AG09319 (cell line): ENCODE results near the gene CRY2.

ENCODE experiments used
- DNase-seq: peaks from one replicate; pipeline ENCODE4 v3.0.0-alpha.2; 2010; ENCODE audit warnings: low read depth; ENCODE audit errors: extremely low read depth
- CTCF ChIP-seq: IDR thresholded peaks from 2 replicates; pipeline ENCODE4 v1.5.1; 2011; ENCODE audit warnings: low read depth, mild to moderate bottlenecking, inconsistent platforms, low read length, moderate library complexity

Gene CRY2

DNA sequence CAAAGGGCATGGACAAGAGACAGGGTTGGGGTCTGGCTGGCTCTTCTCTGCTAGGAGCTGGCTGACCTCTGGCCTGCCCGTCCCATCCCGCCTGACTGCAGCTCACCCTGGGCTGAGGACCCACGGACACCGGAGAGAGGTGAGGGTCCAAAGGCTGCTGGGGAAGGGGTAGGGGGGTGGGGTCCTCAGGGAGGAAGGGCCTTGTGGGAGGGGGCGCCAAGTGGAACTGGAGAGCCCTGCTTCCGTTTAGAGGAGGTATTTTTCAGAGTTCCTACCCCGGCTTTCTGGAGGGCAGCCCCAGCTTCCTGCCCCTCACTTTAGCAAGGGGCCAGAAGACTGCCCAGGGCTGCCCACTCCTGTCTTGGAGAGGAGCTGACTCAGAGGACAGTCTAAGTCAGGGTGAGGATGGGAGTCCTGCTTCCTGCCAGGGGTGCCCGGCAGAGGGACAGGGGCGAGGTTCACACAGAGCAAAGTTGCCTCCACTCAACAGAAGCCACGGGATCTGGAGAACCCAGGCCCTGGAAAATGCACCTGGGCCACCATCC is 82.3 kb downstream of the CRY2 start:
- no peak for DNase-seq
- no peak for TF ChIP-seq CTCF

DNA sequence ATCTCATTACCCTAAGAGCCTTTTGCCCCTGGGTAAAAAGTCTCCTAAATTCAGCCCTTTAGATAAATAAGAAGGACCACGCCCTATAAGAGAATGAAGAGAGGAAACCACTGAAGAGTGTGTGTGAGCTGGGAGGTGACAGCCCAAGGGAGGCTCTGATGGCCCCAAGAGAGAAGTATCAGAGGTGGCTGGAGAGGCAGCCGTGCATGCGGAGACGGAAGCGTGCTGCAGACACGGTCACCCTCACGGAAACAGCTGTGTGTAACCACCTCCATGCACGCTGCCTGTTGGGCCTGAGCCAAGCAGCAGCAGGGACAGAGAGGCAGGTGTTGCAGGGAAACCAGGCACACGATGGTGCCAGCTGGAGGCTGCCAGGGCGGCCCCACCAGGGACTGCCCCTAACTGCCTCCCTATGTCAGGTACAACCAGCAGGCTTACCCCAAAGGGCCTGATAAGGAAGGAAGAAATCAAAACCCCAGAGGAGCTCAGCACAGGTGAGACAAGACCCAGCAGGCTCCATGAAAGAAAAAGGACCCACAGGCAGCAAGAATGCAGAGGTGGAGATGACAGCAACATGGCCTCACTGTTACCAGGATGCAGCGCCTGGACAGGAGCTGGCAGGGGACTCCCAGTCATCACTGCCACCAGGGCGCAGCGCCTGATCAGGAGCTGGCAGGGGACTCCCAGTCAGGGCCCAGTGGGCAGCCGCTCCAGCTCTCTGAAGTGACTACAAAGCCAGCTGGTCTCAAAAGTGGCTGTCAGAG is 82.9 kb downstream of the CRY2 start:
- no peak for TF ChIP-seq CTCF
- DNase-seq, result no peak

DNA sequence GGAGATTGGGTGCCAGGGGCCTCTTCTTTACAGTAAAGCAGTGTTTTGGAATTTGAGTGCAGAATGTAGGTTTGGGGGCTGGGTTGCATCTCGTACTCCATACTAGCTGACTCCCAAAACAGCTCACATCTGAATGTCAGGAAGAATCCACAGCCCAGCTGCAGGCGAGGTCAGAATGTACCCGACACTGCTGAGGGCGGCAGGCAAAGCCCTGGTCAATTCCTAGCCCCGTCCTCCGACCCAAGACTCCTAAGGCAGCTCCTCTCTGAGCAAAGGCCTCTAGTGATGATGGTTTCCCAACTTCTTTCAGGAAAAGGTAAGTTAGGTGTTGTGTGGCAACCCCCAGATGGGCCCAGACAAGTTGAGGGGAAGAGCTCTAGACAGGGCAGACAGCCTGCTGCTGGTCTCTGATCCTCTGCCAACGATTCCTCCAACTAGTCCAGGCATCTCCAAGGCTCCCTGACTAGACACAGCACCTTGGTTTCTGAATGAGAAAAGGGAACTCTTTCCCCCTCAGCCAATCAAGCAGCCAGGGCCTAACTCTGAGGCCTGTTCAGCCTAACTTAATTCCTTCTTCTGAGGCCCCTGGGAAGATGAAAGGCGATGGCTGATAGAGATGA is 83.8 kb downstream of the CRY2 start:
- DNase-seq, result no peak
- no peak for TF ChIP-seq CTCF

GRCh38 chr11:45931739-45932138 is 84.5 kb downstream of the CRY2 start:
- no peak for TF ChIP-seq CTCF
- DNase-seq, result no peak

DNA sequence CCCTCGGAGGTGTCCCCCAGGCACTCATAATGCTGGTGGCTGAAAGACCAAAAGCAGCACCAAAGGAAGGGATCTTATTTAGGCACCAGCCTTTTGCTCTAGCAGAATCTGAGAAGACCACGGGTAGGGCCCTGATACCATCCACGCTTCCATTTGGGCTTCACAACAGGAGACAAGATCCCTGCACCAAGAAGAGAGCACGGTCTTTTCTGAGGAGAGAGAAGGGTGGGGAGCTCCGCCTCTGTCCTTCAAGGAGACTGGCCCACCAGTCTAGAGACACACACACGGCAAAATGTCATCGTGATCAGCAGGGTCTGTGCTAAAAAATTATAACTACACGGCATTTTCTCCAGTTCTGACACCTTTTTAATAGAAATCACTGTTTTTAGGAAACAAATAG is 84.9 kb downstream of the CRY2 start:
- TF ChIP-seq CTCF, result no peak

More for the DNA sequence above, 84.9 kb downstream of the CRY2 start:
- DNase-seq, result no peak
